Ovary (tissue), 9 donors: Measurements from ENCODE around the gene EXOC6B. TPM values are rescaled to one million over a fixed set of nuclear protein-coding genes. Genes with fewer than 3 reads are reported as not detected.

ENCODE experiments used
- DNase-seq, 5 donors: peaks; one replicate each; pipeline ENCODE4 v3.0.0-alpha.2; 2019 to 2020
- H3K27ac ChIP-seq, 2 donors: fragments of 200-600 bp; one replicate each; pipeline versions ENCODE4 v1.5.1 to v1.8.0; 2019 to 2022
- H3K27me3 ChIP-seq: fragments of 200-600 bp; one replicate; pipeline ENCODE4 v1.8.0; 2022
- H3K36me3 ChIP-seq: fragments of 200-600 bp; sonication (generic); one replicate; pipeline ENCODE4 v1.5.1; 2019
- H3K4me1 ChIP-seq: one replicate; pipeline ENCODE4 v1.8.1; 2013; ENCODE audit warnings: mild to moderate bottlenecking, moderate library complexity; ENCODE audit not compliant: insufficient read depth
- H3K4me3 ChIP-seq: fragments of 200-600 bp; sonication (generic); one replicate; pipeline ENCODE4 v1.5.1; 2017
- H3K9me3 ChIP-seq, 2 donors: fragments of 200-600 bp in 1 of 2; sonication (generic) in 1 of 2; one replicate each; pipeline versions ENCODE4 v1.5.1 to v1.8.1; 2013 to 2019; ENCODE audit warnings: mild to moderate bottlenecking in 1 of 2, moderate library complexity in 1 of 2
- EP300 ChIP-seq: sonication (generic); formaldehyde crosslinking; IDR thresholded peaks from one replicate; pipeline ENCODE4 v1.6.1; 2017; ENCODE audit warnings: antibody characterized with exemption
- POLR2A ChIP-seq: fragments of 450-650 bp; IDR thresholded peaks from one replicate; pipeline ENCODE4 v1.6.1; 2017; ENCODE audit warnings: antibody characterized with exemption, mild to moderate bottlenecking, moderate library complexity
- WGBS, 3 donors: extraction: QIAGEN DNeasy Blood & Tissue Kit in 1 of 3; methylation state at CpG; one replicate each; pipeline versions ENCODE4 v1.1.5 to v1.1.7; 2013 to 2017; 5-methylcytosine and 5-hydroxymethylcytosine counted together
- intact Hi-C, 4 donors: fragments of 100-400 bp; cut with DNase I; formaldehyde crosslinking; loops; one replicate each; pipeline versions ENCODE4 v1.11.0 to v1.15.1; 2022 to 2023
- polyA plus RNA-seq, 2 donors: library from polyadenylated mRNA; stranded (reverse); fragments of 200-250 nt in 1 of 2; fragments of 350-450 nt in 1 of 2; fragmentation: Illumina TruSeq in 1 of 2; extraction: RNeasy Lipid Tissue Mini Kit (QIAGEN cat#74804) in 1 of 2; gene quantifications; one replicate each; pipeline ENCODE4 v1.2.3, GENCODE V29; 2013 to 2014
- total RNA-seq, 7 donors: library from RNA; depleted of rRNA in 2 of 7; stranded (reverse); fragments of >200 nt in 2 of 7; fragmentation: NEBNext Ultra II Directional in 3 of 7; extraction: Animal tissue kit (Norgen Biotek cat#: 25700) in 3 of 7; gene quantifications; one replicate each; pipeline versions ENCODE4 v1.1.0 to v1.2.4, GENCODE V29; 2016 to 2023
- TF ChIP-seq, protein P1 (sequence below), 3 donors: fragments of 450-650 bp in 2 of 3; fragments of 200-600 bp in 1 of 3; IDR thresholded peaks; one replicate each; pipeline versions ENCODE4 v1.5.1 to v1.8.0; 2016 to 2022; ENCODE audit warnings: antibody characterized with exemption in 3 of 3, mild to moderate bottlenecking in 1 of 3
- donor health status: DM: no; HTN: no; CAD: no; lungs with moderate emphysema.
- donor health status: DM: no; HTN: no; CAD: no.
- donor health status: Bipolar disorder and iron deficiency.
- donor health status: DM: yes; HTN: yes; CAD: no.
- donor health status: DM: no; HTN: no; CAD: no.
- donor health status: DM: yes; HTN: yes; CAD: no.

Gene EXOC6B
- total and polyA plus RNA-seq, 9 donors: 11.9 to 84.9 (median 57.8) TPM

DNA sequence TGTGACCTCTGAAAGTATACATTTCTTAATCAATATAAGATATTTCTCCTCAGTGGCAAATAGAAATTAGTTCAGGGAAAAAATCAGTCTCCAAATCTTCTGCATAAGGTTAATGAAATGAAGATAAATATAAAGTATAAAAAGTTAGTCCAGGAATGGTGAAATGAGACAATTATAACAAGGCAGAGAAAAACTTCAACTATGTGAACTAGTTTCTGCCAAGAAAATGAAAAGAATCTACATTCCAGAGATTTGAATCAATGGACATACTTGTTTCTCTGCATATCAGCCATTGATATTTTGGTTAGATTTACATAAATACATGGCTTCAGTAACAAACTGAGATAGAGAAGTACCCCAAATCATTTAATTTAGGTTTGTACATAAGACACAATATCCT lies 249.0 kb downstream of the EXOC6B start:
- intact Hi-C loops: loop anchor here in 2 of 4 donors (5.0 to 10.0 kb wide), 3 partner anchors 652 to 1030 kb away; no protein-coding TSS in a partner anchor

DNA sequence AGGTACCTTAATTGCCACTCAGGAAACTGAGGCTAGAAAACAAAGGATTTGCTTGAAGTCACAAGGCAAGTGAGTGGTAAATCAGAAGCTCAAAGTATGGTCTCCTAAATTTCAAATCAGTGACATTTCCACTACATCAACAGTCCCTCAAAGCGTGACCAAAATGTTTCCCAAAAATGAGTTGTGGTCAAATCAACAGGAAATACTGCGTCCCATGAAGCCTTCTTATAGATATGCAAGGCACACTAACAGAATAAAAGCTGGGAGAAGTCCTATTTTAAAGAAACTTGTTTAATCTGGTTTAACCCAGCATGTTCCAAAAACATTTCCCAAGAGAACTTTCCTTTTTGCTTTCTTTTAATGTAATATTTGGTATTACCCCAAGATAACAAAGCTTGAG lies 249.4 kb downstream of the EXOC6B start:
- Histone ChIP-seq H3K27ac (no peak overlapping the region), H3K36me3 (no peaks in the 10 kb centered on the region), H3K4me1 (peaks cover 4% of the 10 kb centered on the region), H3K27me3 (no peaks in the 10 kb centered on the region), H3K9me3 (no peaks in the 10 kb centered on the region), H3K4me3 (no peak overlapping the region)
- DNase-seq: no peak
- intact Hi-C loops: loop anchor here in 2 of 4 donors (5.0 to 10.0 kb wide), 3 partner anchors 652 to 1029 kb away; no protein-coding TSS in a partner anchor
- no peak for TF ChIP-seq EP300
- no peak for TF ChIP-seq POLR2A
- TF ChIP-seq, protein P1, sequence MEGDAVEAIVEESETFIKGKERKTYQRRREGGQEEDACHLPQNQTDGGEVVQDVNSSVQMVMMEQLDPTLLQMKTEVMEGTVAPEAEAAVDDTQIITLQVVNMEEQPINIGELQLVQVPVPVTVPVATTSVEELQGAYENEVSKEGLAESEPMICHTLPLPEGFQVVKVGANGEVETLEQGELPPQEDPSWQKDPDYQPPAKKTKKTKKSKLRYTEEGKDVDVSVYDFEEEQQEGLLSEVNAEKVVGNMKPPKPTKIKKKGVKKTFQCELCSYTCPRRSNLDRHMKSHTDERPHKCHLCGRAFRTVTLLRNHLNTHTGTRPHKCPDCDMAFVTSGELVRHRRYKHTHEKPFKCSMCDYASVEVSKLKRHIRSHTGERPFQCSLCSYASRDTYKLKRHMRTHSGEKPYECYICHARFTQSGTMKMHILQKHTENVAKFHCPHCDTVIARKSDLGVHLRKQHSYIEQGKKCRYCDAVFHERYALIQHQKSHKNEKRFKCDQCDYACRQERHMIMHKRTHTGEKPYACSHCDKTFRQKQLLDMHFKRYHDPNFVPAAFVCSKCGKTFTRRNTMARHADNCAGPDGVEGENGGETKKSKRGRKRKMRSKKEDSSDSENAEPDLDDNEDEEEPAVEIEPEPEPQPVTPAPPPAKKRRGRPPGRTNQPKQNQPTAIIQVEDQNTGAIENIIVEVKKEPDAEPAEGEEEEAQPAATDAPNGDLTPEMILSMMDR (IDR thresholded peaks at IDR 0.05): no peak
- 56 to 75% (median 63%) methylated on average over 2 of the region's 2 CpGs for WGBS, 3 donors

More for the DNA sequence above, 249.0 kb downstream of the EXOC6B start:
- Histone ChIP-seq H3K4me3 (no peak overlapping the region), H3K27me3 (no peaks in the 10 kb centered on the region), H3K27ac (no peak overlapping the region), H3K9me3 (no peaks in the 10 kb centered on the region), H3K36me3 (no peaks in the 10 kb centered on the region), H3K4me1 (peaks cover 4% of the 10 kb centered on the region)
- no peak for TF ChIP-seq POLR2A
- TF ChIP-seq EP300: no peak
- TF ChIP-seq, protein P1 (IDR thresholded peaks at IDR 0.05): no peak
- no peak for DNase-seq

DNA sequence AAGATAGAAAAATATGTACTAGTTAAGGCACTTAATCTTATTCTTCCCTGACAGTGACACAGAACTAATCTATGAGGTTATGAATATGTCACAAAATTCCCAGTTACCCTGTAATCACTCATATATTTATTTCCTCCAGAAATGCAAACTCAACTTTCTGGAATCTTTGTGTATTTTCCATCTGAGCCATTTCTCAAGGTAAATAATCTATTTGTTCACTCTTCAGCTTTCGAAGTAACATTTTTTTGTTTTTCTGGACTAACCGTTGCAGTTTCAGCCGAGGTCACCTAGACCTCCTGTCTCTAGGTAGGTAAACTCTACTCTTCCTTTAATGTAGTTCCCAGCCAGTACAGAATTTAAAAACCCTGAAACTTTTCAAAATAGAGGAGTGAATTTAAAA lies 250.9 kb downstream of the EXOC6B start:
- Histone ChIP-seq H3K9me3 (no peaks in the 10 kb centered on the region), H3K27ac (no peak overlapping the region), H3K27me3 (no peaks in the 10 kb centered on the region), H3K4me3 (no peak overlapping the region), H3K36me3 (no peaks in the 10 kb centered on the region), H3K4me1 (peaks cover 4% of the 10 kb centered on the region)
- DNase-seq: no peak
- TF ChIP-seq EP300 (no peak), POLR2A (no peak)
- TF ChIP-seq, protein P1 (IDR thresholded peaks at IDR 0.05): no peak
- 66 to 83% (median 78%) methylated on average over 3 of the region's 3 CpGs for WGBS, 3 donors
- intact Hi-C loops: loop anchor here in 2 of 4 donors (5.0 to 10.0 kb wide), 3 partner anchors 650 to 1028 kb away; no protein-coding TSS in a partner anchor

DNA sequence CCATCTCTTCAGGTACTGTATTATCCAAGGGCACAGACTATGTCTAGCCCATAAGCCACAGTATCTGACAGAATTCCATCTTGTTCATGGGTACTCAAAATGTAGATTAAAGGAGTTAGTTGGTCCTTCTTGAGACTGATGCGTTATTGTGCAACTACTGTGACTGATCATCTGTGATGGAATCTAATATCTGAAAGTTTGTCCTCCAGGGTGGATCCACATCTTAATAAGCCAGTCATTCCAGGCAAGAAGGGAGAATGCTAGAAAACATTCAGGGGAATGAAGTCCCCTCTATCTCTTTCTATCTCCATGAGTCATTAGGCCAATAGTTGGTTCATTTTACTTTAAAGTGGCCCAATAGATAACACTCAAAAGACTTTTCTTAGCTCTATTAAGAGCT lies 252.6 kb downstream of the EXOC6B start:
- WGBS, 3 donors: 97 to 100% (median 99%) methylated on average over 1 of the region's 1 CpG
- Histone ChIP-seq H3K4me1 (peaks cover 4% of the 10 kb centered on the region), H3K36me3 (no peaks in the 10 kb centered on the region), H3K9me3 (no peaks in the 10 kb centered on the region), H3K27ac (no peak overlapping the region), H3K4me3 (no peak overlapping the region), H3K27me3 (no peaks in the 10 kb centered on the region)
- TF ChIP-seq, protein P1 (IDR thresholded peaks at IDR 0.05): no peak
- DNase-seq: no peak
- intact Hi-C loops: loop anchor here in 2 of 4 donors (10.0 kb wide), 2 partner anchors 648 to 1018 kb away; no protein-coding TSS in a partner anchor
